Neuronal stem cell (in vitro differentiated cells): ENCODE measurements around the gene MUC5B.

Source experiments
- DNase-seq: peaks from one replicate; pipeline ENCODE4 v3.0.0-alpha.2; 2013; ENCODE audit warnings: low spot score
- H2AFZ ChIP-seq: one replicate; pipeline ENCODE4 v1.6.1; 2013; ENCODE audit warnings: mild to moderate bottlenecking, low read length, inconsistent platforms
- H2AK5ac ChIP-seq: 2 replicates; pipeline ENCODE4 v1.6.1; 2013; ENCODE audit warnings: low read depth, mild to moderate bottlenecking, inconsistent platforms, low read length, moderate library complexity, mixed read lengths
- H2BK120ac ChIP-seq: 2 replicates; pipeline ENCODE4 v1.6.1; 2013; ENCODE audit warnings: low read depth, mild to moderate bottlenecking, inconsistent platforms, low read length, moderate library complexity, mixed read lengths
- H2BK12ac ChIP-seq: one replicate; pipeline ENCODE4 v1.6.1; 2013; ENCODE audit warnings: low read length, inconsistent platforms
- H2BK15ac ChIP-seq: 2 replicates; pipeline ENCODE4 v1.6.1; 2013; ENCODE audit warnings: mild to moderate bottlenecking, low read length, inconsistent platforms, mixed read lengths
- H2BK5ac ChIP-seq: one replicate; pipeline ENCODE4 v1.6.1; 2013; ENCODE audit warnings: inconsistent platforms, mild to moderate bottlenecking, low read length, moderate library complexity
- H3K14ac ChIP-seq: one replicate; pipeline ENCODE4 v1.6.1; 2013; ENCODE audit warnings: low read length, inconsistent platforms
- H3K18ac ChIP-seq: 2 replicates; pipeline ENCODE4 v1.6.1; 2013; ENCODE audit warnings: low read length, inconsistent platforms
- H3K23ac ChIP-seq: 2 replicates; pipeline ENCODE4 v1.6.1; 2013; ENCODE audit warnings: low read depth, mild to moderate bottlenecking, mixed read lengths, low read length, inconsistent platforms; ENCODE audit not compliant: poor library complexity
- H3K27ac ChIP-seq: replicated peaks from 3 replicates; pipeline ENCODE4 v1.5.1; 2013; ENCODE audit warnings: low read length, inconsistent platforms
- H3K27me3 ChIP-seq, 3 experiments: 2 replicates each; pipeline ENCODE4 v1.6.1; 2013; ENCODE audit warnings: low read length in 3 of 3, mild to moderate bottlenecking in 2 of 3, inconsistent platforms in 1 of 3, low read depth in 1 of 3, mixed read lengths in 1 of 3, moderate library complexity in 1 of 3; ENCODE audit not compliant: control insufficient read depth in 3 of 3, insufficient read depth in 3 of 3
- H3K36me3 ChIP-seq, 2 donors: replicated peaks in 1 of 2; 2 replicates each; pipeline ENCODE4 v1.6.1; 2013; ENCODE audit warnings: low read length in 2 of 2; ENCODE audit not compliant: control insufficient read depth in 2 of 2, insufficient read depth in 2 of 2
- H3K4ac ChIP-seq: 2 replicates; pipeline ENCODE4 v1.6.1; 2013; ENCODE audit warnings: inconsistent platforms, mild to moderate bottlenecking, low read length, moderate library complexity
- H3K4me1 ChIP-seq, 2 donors: 1 replicate in 1 of 2; 2 replicates in 1 of 2; pipeline ENCODE4 v1.6.1; 2013; ENCODE audit warnings: low read length in 2 of 2, low read depth in 1 of 2; ENCODE audit not compliant: control insufficient read depth in 2 of 2, insufficient read depth in 1 of 2
- H3K4me2 ChIP-seq: one replicate; pipeline ENCODE4 v1.6.1; 2013; ENCODE audit warnings: mild to moderate bottlenecking, low read length, inconsistent platforms; ENCODE audit not compliant: insufficient read depth, poor library complexity, severe bottlenecking
- H3K4me3 ChIP-seq, 2 donors: 2 replicates each; pipeline ENCODE4 v1.5.1; 2013; ENCODE audit warnings: low read length in 2 of 2, mild to moderate bottlenecking in 2 of 2, inconsistent platforms in 1 of 2, moderate library complexity in 1 of 2
- H3K79me1 ChIP-seq: one replicate; pipeline ENCODE4 v1.6.1; 2013; ENCODE audit warnings: low read depth, mild to moderate bottlenecking, inconsistent platforms, low read length, moderate library complexity
- H3K9ac ChIP-seq: one replicate; pipeline ENCODE4 v1.6.1; 2013; ENCODE audit warnings: mild to moderate bottlenecking, low read depth, low read length, inconsistent platforms; ENCODE audit not compliant: poor library complexity
- H3K9me3 ChIP-seq, 2 donors: replicated peaks in 1 of 2; 2 replicates each; pipeline versions ENCODE3 to v1.6.1; 2013; ENCODE audit warnings: low read length in 2 of 2, mild to moderate bottlenecking in 2 of 2, inconsistent platforms in 1 of 2, low read depth in 1 of 2, mixed read lengths in 1 of 2, moderate library complexity in 1 of 2; ENCODE audit not compliant: control insufficient read depth in 2 of 2, insufficient read depth in 1 of 2
- H4K8ac ChIP-seq: one replicate; pipeline ENCODE4 v1.6.1; 2013; ENCODE audit warnings: low read depth, mild to moderate bottlenecking, inconsistent platforms, low read length, moderate library complexity
- H4K91ac ChIP-seq: one replicate; pipeline ENCODE4 v1.6.1; 2013; ENCODE audit warnings: low read length, low read depth, mild to moderate bottlenecking, inconsistent platforms; ENCODE audit not compliant: poor library complexity
- WGBS, 2 donors: extraction: QIAGEN DNeasy Blood & Tissue Kit; methylation state at CpG; one replicate each; pipeline ENCODE4 v1.1.7; 2013; ENCODE audit warnings: missing lambda C conversion rate in 2 of 2, mixed read lengths in 1 of 2; ENCODE audit not compliant: insufficient read length in 2 of 2, insufficient replicate concordance in 1 of 2; ENCODE audit errors: extremely low coverage in 2 of 2; 5-methylcytosine and 5-hydroxymethylcytosine counted together

The MUC5B gene

DNA sequence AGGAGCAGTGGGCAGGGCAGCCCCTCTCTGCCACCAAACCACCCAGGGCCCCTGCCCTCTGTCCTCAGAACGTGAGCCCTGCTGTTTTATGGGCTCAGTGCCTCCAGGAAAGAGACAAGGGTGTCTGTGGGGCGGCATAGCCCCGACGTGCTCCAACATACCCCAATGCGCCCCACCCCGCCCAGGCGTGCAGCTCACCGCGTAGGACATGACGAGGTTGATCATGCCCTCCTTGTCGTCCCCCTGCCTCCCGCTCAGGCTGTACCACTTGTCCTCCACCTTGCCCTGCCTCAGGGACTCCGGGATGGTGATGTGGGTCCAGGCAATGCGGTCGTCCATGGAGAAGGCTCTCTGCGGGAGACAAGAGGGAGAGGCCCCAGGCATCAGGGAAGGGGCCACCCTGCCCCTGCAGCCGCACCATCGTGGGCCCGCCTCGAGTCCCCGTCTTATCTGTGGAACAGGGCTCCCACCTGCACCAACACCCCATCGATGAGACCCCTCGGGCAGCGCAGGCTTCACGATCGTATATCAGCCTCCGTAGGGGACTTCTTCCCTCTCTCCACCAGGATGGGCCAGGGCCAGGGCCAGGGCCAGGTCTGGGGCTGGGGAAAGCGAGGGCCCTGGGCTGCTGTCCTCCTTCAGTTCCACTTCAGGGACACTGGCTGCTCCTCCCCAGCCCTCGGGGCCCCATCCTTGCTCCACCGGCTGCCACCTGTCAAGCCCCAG, 65.7 kb downstream of the MUC5B start:
- Histone ChIP-seq H3K9me3 (no peaks in the 10 kb centered on the region), H3K18ac (no peak overlapping the region), H2BK120ac (no peak overlapping the region), H3K4me2 (no peak overlapping the region), H3K27ac (no peak overlapping the region), H4K8ac (no peak overlapping the region), H2BK12ac (no peak overlapping the region), H3K23ac (peak overlapping the region; percentile 43), H2BK5ac (no peak overlapping the region), H3K79me1 (peaks cover 19% of the 10 kb centered on the region), H2AK5ac (no peak overlapping the region), H3K4me1 (no peaks in the 10 kb centered on the region), H2BK15ac (no peak overlapping the region), H4K91ac (no peak overlapping the region), H3K4me3 (no peak overlapping the region), H3K14ac (no peak overlapping the region), H3K9ac (no peak overlapping the region), H3K36me3 (peaks cover 41 to 79% of the 10 kb centered on the region in 2 donors), H3K27me3 (no peaks in the 10 kb centered on the region), H2AFZ (no peak overlapping the region), H3K4ac (no peak overlapping the region)
- no CpG with 5 or more reads among the region's 30 CpGs for WGBS, 2 donors
- DNase-seq = no peak

DNA sequence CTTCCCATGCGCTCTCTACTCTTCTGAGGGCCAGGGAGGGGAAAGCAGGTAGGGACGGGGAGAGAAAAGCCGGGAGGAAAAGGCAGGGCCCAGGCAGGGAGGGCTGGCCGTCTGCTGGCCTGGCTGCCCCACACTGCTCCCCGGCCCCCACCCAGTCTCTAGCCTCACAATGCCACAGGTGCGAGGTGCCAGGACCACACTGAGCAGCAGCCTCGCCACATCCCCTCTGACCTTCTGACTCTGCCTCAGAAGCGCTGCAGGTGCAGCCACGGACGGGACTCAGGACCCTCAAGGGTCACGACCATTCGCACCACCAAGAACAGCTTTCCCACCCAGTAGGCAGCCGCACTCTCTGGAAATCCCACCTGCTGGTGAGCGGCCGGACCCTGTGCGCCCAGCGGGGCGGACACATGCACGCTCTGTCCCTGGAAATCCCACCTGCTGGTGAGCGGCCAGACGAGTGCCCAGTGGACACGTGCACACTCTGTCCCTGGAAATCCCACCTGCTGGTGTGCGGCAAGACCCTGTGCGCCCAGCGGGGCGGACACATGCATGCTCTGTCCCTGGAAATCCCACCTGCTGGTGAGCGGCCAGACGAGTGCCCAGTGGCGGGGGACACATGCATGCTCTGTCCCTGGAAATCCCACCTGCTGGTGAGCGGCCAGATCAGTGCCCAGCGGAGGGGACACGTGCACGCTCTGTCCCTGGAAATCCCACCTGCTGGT, 66.5 kb downstream of the MUC5B start:
- WGBS, 2 donors = no CpG with 5 or more reads among the region's 33 CpGs

DNA sequence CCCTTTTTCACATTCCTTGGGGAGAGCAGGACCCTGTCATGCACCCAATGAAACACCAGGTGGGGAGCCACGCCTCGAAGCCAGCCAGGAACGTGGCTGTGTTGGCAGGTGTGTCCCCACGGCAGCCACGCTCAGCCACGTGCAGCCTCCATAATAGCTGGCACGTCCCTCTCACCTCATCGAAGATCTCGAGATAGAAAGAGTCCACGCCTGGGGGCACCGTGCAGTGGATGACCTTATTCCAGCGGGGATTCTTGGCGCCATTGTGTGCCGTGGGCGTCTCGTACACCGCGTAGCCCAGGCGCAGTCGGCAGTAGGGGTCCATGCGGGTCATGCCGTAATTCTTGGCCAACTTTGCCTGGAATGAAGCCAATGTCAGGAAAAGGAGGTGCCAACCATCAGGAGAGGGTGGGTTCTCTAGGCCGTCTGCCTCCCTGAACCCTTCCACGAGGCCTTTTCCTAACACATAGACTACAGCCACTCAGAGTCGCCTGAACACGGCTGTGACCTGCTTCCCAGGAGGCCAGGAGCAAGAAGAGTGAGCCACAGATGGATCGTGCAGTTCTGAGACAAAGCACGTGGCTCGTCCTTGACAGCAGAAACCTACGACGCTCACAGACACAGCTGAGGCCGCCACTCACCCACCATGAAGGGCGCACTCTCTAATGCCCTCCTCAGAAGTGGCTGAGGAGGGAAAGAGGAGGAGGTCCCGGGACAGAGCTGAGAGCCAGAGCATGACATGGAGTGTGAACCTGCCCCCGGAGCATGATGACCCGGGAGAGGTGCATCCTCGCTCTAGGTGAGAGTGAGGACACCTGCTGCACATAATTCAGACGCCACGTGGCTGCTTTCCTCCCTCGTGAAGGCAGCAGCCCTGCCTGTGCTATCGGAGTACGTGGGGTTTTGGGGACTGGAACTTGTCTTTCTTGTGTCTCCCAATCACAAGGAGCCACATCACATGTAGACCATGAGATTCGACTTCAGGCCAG, 67.5 kb downstream of the MUC5B start:
- Histone ChIP-seq H3K4me1 (no peaks in the 10 kb centered on the region), H3K27ac (no peak overlapping the region), H2BK5ac (no peak overlapping the region), H3K23ac (no peak overlapping the region), H2BK12ac (no peak overlapping the region), H3K4me2 (no peak overlapping the region), H2BK15ac (no peak overlapping the region), H3K18ac (no peak overlapping the region), H3K14ac (no peak overlapping the region), H3K27me3 (no peaks in the 10 kb centered on the region), H3K79me1 (peaks cover 18% of the 10 kb centered on the region), H3K9ac (no peak overlapping the region), H4K8ac (no peak overlapping the region), H3K4ac (no peak overlapping the region), H3K36me3 (peaks cover 40 to 70% of the 10 kb centered on the region in 2 donors), H3K9me3 (no peaks in the 10 kb centered on the region), H2BK120ac (no peak overlapping the region), H4K91ac (no peak overlapping the region), H2AK5ac (no peak overlapping the region), H2AFZ (no peak overlapping the region), H3K4me3 (no peak overlapping the region)
- no peak for DNase-seq
- WGBS, 2 donors = no CpG with 5 or more reads among the region's 43 CpGs

More for the DNA sequence above, 66.5 kb downstream of the MUC5B start:
- Histone ChIP-seq H3K27ac (no peak overlapping the region), H3K79me1 (peaks cover 21% of the 10 kb centered on the region), H3K9ac (no peak overlapping the region), H3K27me3 (no peaks in the 10 kb centered on the region), H3K9me3 (no peaks in the 10 kb centered on the region), H4K91ac (no peak overlapping the region), H2AFZ (no peak overlapping the region), H2BK120ac (no peak overlapping the region), H4K8ac (peak overlapping the region; percentile 72), H2BK5ac (no peak overlapping the region), H3K4me2 (no peak overlapping the region), H2AK5ac (no peak overlapping the region), H3K23ac (peak overlapping the region; percentile 65), H3K4me3 (no peak overlapping the region), H2BK15ac (no peak overlapping the region), H3K4me1 (no peaks in the 10 kb centered on the region), H3K4ac (no peak overlapping the region), H3K36me3 (peaks cover 44 to 77% of the 10 kb centered on the region in 2 donors), H3K18ac (no peak overlapping the region), H3K14ac (no peak overlapping the region), H2BK12ac (no peak overlapping the region)
- DNase-seq = no peak
